T1000 (cell line): ENCODE measurements around the gene EEF1AKMT3.

ENCODE experiments used
- DNase-seq: peaks from one replicate; lab custom pipeline; 2025; ENCODE audit warnings: mixed read lengths; lab: John Stamatoyannopoulos, UW

The EEF1AKMT3 gene

DNA sequence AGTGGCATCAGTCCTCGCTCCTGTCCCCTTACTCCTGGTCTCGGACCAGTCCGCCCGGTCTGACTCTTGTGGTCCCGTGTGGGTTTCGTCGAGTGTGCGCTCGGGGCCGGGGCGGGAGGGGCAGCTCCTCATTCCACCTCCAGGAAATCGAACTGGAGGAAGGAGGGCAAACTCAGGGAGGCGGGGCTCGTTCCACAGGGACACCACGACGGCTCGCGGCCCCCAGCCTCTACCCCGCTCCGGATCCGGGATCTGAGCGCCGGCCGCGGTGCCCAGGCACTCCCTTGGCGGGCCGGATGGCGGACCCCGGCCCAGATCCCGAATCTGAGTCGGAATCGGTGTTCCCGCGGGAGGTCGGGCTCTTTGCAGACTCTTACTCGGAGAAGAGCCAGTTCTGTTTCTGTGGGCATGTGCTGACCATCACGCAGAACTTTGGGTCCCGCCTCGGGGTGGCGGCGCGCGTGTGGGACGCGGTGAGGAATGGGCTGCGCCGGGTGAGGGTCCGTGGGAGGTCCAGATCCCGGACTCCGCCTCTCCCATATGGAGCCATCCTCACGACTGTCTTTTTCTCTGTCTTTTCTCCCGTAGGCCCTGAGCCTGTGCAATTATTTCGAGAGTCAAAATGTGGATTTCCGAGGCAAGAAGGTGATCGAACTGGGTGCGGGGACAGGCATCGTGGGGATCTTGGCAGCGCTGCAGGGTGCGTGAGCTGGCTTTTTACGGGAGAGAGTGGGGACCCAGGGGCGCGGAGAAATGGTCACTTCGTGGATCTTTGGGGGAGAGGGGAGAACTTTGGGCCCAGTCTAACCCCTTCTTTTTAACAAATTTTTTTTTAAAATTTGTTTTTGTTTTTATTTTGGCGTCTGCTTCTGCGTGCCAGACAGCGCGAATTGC is at the start of gene EEF1AKMT3:
EEF1AKMT3 (plus strand) TSS at position 186 of the 894 bp plus-strand sequence; CDS start at position 297, 111 bp downstream.
- DNase-seq: peak; percentile 100

GRCh38 chr12:57722716-57723629 is 49.4 kb upstream of the EEF1AKMT3 start:
- no peak for DNase-seq

- DNase-seq: no peak
Measured at GRCh38 chr12:57723630-57723962, 48.8 kb upstream of the EEF1AKMT3 start.

DNA sequence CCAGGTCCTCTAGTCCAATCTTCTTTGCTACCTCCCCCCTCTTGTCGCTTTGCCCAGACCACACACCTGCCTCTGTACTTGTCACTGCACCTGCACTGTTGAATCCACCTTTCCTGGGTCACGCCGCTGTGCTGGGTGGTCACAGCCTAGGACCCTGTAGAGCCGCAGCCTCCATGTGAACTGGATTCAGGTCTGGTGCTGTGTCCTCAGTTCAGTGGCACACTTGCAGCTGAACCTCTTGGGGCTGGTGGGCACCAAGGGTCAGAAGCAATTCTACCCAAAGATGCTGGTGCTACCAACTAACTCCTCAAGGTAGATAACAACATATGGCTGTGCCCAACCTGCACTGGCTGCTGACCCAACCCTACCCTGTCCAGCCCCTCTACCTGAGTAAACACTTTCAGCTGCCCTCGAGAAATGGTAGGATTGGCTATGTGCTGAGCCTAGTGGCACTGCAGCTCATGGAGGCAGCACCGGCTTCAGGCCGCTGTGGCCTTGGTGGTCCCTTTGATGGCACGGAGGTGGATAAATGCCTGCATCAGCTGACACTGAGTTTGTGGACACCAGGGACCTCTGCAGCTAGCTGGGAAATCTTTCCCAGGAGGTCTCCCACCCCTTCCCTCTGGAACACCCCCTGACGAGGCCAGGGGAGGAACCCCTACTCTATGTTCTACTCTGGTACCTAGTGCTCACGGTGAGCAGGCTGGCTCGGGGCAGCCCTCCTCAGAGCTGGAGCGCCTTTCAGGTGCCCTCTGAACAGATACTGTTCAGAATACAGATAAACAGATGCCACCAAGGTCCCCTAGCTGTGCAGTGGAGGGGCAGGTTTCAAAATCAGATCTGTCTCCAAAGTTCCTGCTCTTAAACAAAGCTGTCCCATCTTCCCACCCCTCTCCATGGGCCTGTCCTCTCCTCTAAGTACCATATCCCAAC is 48.1 kb upstream of the EEF1AKMT3 start:
- no peak for DNase-seq

DNA sequence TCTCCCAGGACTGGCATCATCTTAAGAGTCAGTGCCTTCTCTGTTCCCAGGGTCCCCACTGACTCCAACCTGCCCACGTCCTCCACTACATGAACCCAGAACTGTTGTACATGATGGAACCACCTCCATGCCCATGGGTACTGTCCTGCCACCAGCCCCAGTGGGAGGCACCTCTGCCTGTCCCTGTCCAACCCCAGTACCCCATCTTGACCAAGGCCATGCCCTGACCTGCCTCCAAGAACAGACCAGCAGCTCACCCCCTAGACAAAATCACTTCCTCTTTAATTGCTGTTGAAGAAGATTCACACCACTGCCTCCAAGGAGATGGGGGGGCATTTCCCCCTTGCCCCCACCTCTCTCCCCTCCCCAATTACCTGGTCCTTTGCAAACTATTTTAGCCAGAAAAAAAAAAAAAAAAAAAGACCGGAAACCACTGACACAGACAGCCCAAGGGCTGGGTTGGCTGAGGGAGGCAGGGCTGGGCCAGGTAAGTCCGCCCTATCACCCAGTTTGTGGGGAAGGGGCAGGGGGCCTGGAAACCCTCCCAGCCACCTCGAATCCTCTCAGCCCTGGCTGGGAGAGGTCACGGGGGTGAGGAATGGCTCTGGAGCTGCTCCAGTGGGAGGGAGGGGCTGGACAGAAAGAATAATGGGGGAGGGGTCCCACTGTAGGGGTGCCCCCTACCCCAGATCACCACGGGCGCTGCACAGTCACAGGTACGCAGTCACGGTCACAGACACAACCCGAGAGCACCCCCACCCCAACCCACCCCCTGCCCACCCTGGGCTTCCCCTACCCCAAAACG is 47.3 kb upstream of the EEF1AKMT3 start:
- DNase-seq: no peak

- no peak for DNase-seq
Measured at GRCh38 chr12:57725851-57726150, 46.6 kb upstream of the EEF1AKMT3 start.

GRCh38 chr12:57726151-57726883 is 46.1 kb upstream of the EEF1AKMT3 start:
- DNase-seq: peak; percentile 100

- DNase-seq: no peak
Measured at GRCh38 chr12:57726884-57727757, 45.3 kb upstream of the EEF1AKMT3 start.

DNA sequence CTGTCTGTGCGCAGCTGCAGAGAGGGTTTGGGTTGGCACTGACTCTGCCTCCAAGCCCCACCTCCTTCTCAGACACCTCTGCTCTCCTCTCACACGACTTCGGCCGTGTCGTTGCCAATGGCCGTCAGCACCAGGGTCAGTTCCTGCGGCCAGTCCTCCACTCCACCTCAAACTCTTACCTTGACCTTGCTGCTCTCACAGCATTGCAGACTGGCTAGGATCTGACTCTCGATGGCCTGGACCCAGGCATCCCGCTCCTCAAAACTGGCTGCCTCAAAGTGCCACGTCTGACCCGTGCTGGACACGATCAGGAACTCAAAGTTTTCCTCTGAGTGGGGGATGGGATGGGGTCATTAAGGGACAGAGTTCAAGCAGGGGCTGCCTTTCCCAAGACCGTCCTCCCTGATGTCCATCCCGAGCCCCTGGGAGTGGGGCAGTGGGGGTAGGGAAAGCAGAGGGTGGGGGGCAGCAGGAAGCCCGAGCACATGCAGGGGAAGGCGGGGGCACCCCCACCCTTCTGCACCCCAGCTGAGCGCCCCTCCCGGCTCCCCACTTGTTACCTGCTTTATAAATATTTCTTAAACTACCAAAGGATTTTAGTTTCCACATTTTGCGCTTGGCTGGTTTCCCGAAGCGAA is 44.5 kb upstream of the EEF1AKMT3 start:
- DNase-seq: no peak

DNA sequence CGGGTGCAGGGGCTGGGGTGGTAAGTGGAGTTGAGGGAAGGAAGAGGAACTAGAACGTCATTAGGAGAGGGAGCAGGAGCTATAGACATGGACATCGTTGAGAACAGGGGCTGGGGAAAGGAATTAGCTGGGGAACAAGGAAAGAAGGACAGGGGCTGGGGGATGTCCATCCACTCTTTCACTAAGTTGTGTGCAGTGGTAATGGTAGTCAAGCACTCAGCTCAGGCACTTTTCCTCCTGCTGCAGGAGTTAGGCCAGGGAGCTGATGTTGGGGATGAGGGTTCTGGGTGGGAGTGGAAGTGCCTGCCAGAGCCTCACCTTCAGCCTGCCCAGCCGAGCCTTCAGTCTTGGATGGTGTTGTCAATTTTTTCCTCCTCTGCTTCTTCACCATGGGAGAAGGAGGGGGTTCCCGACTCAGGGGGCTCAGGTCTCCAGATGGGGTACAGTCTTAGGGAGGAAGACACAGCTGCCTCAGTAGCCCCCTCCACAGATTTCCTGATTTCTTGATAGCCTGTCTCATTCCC is 43.0 kb upstream of the EEF1AKMT3 start:
- no peak for DNase-seq

- no peak for DNase-seq
Measured at GRCh38 chr12:57730336-57731067, 41.9 kb upstream of the EEF1AKMT3 start.

GRCh38 chr12:57731411-57732080 is 40.9 kb upstream of the EEF1AKMT3 start:
- no peak for DNase-seq

DNA sequence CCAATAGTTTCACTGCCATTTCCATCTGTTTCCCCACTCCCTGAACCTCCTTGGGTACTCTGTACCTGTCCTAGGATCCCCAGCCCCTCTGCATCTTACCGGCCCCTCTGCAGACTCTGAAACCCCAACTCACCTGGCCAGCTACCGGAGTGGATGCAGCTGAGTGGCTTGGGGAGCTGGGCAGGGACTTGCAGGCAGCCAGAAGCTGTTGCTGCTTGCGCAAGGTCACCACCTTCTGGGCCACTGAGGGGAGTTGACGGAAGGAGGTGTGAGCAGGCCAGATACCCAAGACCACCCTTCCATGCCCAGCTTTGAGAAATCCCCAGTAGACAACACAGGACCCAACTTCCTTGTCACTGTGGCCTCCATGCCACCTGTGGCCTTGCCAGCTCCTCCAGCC is 40.1 kb upstream of the EEF1AKMT3 start:
- DNase-seq: no peak

GRCh38 chr12:57732726-57733593 is 39.5 kb upstream of the EEF1AKMT3 start:
- DNase-seq: no peak

- no peak for DNase-seq
Measured at GRCh38 chr12:57733928-57734327, 38.5 kb upstream of the EEF1AKMT3 start.

- DNase-seq: peak; percentile 91
Measured at GRCh38 chr12:57734591-57734990, 37.8 kb upstream of the EEF1AKMT3 start.
